NCI-H128 (cell line): ENCODE results near the gene TRIP12.
"Not testable (repeated sequence)": the region's sequence is repeated elsewhere in the genome, so short reads cannot be mapped to it uniquely, and the experiment has no call there.

Experiments
- DNase-seq: peaks from one replicate; lab custom pipeline; 2025; ENCODE audit not compliant: unreplicated experiment; lab: John Stamatoyannopoulos, UW

The TRIP12 gene

DNA sequence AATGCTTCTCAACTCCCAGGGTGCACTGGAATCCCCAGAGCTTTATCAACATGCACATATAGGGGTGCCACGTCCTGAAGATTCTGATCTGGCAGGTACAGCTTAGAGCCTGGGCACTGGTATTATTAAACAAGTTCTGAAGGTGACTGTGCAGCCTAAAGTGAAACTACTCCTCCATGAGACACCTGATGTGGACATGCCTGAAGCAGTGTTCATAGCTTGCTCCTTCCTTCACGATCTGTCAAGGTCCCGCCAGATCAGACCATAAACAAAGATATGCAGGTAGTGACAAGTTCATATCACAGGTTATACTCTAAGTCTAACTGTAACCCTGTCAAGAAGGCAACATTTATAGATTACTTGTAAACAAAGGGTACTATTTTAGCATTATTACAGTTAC, 142.2 kb downstream of the TRIP12 start:
- DNase-seq, result no peak

DNA sequence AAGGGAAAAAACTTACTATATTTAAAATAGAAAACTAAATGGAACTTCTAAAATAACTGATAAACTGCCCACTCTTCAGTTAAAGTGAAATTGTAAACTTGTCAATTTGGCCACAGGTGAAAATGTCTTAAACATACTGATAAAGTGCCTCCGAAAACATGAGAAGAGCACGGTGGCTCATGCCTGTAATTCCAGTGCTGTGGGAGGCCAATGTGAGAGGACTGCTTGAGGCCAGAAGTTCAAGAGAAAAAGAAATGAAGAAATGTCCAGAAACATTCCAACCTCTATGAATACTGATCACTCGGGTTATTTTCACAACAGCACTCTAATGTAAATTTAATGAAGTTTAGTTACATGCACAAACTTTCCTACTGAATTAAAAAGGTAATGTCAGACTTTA, 144.1 kb downstream of the TRIP12 start:
- no peak for DNase-seq

DNA sequence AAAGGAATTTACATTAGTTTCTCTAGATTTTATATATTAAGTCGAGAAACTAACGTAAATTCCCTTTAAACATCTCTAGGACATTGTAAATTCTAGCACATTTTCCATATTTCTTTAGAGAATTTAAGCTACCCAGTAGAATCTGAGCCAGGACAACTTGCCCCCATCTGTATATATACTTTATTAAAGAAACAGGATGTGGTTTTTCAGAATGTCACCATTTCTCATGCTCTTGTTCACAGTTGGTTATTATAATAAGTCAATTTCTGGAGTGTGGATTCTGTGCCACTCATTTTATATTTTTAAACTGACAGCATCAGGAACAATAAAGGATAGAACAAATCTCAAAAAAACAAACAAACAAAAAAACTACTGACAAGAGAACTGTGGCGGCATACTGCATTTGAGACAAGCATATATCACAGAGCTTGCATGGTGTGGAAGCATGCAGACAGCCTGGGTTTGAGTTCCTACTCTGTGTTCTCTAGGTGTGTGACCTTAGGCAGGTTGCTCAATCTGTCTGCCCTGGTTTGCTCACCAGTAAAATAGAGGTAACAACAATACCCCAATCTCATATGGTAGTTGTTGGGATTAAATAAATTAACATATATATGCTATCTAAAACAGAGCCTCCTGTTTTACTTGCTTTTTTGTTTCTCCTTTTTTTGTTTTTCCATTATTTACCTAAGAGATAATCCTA, 146.0 kb downstream of the TRIP12 start:
- DNase-seq, result no peak

DNA sequence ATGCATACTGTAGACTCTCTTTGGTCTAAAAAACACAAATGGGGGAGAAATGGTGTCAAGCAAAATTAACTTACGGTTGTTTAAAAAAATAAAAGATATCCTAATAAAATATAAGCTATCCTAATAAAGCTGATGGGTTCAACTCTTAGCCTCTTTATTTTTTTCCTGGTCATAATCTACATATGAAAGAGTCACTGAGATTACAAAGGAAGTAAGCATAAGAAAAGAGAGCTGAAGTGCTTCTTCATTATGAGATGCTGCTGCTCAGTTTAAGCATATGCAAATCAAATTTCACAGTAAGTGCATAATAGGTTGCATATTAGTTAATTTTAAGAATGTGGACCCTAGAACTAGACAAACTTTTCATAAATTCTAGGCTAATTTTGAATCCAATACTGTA, 147.6 kb downstream of the TRIP12 start:
- no peak for DNase-seq

DNA sequence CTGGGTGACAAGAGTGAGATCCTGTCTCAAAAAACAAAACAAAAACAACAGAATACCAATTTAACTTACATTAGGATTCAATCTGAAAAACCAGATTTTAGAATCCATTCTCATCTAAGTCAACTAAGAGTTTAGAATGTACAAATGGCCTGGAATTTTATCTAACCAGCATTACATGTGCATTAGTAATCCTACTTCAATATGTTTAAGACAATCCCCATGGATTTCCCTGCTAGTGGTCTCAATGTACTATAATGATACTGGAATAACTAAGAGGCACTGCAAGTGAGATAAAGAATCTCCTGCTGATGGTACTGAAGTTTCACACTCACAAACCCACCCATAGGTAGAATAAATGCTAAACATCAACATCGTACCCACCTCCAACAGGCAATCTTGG, 153.6 kb downstream of the TRIP12 start:
- no peak for DNase-seq

DNA sequence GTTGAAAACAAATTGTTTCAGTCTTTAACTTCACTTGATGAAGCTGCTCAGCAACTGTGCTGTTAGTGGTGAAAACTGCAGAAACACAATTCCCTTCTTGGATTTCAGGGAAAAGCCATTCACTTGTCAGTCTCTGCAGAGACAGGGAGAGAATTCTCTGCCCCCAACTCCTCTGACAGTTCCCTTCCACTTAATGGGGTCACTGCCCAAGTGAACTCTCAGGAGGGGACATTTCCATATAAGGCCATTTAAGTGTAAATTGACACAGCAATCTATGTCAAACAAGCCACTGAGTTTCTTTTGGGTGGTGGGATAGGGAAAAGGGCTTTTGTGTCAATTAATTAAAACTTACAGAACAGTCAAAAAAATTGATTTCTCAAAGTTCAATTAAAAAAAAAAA, 156.1 kb downstream of the TRIP12 start:
- DNase-seq, result no peak

DNA sequence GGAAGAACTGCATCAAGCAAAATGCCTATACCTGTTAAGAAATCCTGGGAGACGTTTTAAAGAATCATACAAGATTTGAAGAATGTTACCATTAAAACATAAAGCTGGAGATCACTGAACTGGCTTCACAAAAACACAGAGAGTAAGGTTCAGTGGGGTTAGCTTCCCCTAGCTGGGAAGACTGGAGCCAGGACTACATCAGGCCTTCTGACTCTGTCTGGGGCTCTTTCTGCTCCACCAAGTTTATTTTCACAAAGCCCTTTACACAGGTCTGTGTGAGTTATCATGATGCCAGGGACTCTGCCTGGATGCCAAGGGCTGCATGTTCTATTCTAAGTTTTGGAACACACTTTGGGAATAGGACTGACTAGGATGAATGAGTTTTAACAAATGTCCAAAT, 160.1 kb downstream of the TRIP12 start:
- DNase-seq, result no peak

DNA sequence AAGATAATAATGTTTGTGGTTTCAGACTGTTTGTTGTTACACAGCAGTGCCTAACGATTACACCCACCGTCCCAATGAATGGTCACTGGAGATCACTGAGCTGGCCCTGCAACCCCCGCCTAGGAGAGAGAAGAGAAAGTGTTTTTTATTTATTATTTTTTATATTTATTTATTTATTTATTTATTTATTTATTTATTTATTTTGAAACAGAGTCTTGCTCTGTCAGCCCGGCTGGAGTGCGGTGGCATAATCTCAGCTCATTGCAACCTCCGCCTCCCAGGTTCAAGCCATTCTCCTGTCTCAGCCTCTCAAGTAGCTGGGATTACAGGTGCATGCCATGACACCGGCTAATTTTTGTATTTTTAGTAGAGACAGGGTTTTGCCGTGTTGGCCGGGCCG, 164.3 kb downstream of the TRIP12 start:
- not testable (repeated sequence) for DNase-seq

DNA sequence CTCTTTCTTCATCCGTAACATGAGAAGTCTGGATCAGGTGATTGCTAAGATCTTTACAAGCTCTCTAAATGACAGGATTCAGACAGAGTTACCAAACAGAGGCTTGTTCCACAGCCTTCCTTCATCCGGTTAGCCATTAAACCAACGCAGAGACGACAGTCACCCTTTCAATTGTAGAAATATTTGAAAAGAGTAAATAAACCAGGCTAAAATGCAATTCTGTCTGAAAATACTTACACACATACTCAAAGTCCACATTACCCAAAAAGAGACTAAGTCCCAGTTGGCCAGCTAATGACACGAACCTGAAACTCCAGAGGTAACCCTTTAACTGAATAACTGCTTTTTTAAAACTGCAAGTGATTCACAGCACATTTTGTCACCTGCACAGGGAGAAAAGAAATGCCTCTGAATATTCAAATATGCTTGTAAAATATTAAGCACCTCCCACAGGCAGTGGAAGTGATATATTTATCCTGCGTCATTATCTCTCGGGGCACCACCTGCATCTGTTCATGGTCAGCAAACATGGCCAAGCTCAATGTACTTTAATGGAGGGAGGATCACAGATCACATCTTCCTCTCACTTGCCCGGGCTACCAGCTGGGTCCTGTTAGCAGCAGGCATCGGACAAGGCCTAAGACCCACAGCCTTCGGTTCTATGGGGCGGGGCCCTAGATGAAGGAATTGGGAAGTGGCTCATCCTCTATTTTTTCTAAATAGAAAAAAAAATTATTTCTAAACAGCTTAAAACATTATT, 168.7 kb downstream of the TRIP12 start:
- no peak for DNase-seq

DNA sequence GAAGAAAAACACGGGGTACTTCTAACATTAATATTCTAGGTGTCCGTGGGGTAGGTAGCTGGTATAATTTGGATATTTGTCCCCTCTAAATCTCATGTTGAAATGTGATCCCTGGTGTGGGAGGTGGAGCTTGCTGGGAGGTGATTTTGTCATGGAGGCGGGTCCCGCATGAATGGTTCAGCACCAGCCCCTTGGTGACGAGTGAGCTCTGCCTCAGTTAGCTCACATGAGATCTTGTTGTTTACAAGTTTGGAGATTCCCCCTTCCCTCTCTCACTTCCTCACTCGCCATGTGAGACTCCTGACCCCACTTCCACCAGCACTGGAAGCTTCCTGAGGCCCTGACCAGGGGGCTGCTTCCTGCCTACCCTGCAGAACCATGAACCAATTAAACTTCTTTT, 172.0 kb downstream of the TRIP12 start:
- DNase-seq, result no peak

DNA sequence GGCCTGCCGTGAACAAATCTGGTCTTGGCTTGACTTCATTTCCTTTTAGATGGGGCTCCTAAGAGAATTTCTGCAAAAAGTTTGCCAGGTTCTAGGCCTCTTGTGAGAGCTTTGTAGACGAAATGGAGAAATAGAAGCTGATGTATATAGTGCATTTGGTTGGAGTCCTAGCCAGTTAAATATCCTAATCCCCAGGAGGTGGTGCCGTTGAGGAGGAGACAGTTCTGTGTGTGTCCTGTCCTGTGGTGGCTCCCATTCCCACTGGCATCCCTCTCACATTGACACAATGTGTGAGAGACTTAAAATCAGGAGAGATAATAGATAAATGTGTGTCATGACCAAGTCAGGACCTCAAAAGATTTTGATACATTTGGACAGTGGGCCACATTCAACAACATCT, 172.9 kb downstream of the TRIP12 start:
- DNase-seq, result no peak

DNA sequence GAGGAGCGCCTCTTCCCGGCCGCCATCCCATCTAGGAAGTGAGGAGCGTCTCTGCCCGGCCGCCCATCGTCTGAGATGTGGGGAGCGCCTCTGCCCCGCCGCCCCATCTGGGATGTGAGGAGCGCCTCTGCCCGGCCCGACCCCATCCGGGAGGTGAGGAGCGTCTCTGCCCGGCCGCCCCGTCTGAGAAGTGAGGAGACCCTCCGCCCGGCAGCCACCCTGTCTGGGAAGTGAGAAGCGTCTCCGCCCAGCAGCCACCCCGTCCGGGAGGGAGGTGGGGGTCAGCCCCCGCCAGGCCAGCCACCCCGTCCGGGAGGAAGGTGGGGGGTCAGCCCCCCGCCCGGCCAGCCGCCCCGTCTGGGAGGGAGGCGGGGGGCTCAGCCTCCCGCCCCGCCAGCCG, 179.1 kb downstream of the TRIP12 start:
- DNase-seq, result not testable (repeated sequence)

DNA sequence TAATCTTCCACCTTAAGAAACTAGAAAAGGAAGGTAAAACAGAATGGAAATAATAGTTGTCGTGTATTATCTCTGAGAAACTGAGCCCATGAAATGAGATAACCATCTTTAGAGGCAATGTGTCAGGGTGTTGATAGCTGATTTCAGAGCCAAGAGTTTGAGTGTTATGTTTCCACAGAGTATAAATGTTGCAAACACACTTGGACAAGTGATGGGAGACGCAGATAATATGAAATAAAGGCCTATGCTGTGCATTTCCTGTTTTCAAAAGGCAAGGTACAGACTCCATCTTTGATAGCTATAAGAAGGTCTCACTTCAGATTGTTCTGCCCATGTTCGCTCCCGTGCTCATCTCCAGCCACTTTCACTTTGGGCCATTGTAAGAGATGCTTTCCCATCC, 181.5 kb downstream of the TRIP12 start:
- DNase-seq, result no peak

DNA sequence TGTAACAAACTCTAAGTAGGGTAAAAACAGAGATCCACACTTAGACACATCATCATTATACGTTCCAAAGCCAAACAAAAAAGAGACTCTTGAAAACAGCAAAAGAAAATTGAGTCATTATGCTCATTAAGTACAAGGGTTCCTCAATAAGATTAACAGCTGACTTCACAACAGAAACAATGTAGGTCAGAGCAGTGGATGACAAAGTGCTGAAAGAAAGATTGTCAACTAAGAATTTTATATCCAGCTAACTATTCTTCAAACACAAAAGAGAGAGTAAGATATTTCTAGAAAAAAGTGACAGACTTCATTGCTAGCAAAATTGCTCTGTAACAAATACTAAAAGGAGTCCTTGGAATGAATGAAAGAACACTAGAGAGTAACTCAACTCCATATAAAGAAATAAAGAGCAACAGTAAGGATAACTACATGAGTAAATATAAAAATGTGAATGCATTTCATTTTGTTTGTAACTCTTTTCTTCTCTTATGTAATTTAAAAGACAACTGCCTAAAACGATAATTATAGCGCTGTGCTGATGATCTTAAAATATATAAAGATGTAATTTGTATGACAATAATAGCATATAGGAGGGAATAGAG, 183.7 kb downstream of the TRIP12 start:
- no peak for DNase-seq

DNA sequence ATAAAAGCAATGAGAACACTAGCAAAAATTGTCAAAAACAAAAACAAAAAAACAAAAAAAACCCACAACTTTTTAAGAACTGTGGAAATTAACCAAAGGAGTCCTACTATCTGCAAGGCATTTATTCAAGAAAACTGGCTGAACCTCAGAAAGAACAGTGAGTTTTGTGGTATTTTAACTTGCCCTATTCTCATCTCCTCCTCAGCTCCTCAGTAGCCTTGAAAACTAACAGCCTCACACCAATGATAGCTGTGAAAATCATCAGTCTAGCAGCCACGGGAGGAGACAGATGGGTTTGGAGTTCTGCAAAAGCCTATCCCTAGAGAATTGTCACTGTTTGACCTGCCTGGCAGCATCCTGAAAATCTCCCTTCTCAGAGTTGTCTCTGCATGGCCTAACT, 187.4 kb downstream of the TRIP12 start:
- DNase-seq, result no peak

DNA sequence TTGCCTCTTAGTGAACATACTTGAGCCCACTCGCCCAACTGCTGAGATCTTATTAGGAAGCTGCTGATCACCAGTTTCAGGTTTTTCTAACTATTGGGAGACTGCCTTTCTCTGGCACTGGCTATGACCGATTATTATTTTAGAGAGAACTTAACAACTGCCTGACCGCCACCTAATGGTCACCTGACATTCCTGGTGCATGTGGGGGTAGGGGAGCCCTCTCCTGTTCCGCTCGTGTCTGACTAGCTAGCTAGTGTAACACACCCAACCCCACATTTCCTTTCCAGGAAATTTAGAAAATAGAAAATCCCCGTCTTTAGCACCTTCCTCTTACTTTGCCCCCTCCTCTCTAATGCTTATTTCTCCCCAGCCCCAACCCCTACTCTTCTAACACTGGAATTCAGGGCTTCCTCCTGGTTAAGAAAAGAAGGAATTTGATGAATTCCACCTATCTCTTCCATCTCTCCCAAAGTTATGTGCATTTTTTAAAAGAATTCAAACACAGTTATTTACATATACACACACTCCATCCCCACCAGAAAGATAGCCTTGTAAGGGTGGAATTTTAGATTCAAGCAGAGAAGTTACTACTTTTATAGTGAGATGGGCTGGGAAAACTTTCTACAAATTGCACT, 188.1 kb downstream of the TRIP12 start:
- DNase-seq, result no peak

DNA sequence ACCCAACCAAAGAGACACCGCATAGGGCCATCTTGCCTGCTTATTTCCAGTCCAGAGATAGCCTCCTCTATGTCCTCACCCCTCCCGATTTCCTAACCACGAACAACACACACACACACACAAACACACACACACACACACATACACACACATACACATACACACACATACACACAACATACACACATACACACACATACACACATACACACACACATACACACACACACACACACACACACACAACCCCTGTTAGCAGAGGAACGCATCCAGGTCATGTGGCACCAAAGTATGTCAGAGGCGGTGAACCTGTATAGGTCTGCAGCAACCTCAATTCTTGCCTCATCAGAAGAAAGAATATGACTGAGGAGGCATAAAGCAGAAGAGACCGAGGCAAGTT, 188.9 kb downstream of the TRIP12 start:
- no peak for DNase-seq

DNA sequence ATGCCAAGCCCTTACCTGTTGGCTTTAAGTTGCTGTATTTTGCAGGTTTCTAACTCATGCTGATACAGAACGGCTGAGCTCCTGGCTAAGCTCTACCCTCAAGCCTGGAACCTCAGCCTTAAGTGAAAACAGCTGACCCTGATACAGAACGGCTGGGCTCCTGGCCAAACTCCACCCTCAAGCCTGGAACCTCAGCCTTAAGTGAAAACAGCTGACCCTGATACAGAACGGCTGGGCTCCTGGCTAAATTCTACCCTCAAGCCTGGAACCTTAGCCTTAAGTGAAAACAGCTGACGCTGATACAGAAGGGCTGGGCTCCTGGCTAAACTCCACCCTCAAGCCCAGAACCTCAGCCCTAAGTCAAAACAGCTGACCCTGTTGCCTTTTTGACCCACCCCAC, 189.9 kb downstream of the TRIP12 start:
- no peak for DNase-seq

DNA sequence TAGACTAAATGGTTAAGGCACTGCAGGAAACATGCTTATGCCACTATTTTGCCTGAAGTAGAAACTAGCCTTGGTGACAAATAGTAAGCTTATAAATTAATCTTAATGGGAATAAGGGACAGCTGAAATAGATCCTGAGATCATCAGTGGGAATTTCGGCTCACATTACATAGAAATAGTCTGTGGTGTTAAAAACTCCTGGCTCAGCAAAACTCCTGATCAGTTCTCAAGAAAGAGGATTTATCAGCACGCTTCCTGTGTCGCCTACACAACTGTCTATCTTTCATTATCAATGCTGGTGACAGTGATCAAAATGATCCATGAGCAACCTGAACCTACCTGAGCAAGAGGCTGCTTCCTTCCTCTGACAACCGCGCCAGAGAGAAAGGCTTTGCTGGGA, 190.4 kb downstream of the TRIP12 start:
- no peak for DNase-seq

DNA sequence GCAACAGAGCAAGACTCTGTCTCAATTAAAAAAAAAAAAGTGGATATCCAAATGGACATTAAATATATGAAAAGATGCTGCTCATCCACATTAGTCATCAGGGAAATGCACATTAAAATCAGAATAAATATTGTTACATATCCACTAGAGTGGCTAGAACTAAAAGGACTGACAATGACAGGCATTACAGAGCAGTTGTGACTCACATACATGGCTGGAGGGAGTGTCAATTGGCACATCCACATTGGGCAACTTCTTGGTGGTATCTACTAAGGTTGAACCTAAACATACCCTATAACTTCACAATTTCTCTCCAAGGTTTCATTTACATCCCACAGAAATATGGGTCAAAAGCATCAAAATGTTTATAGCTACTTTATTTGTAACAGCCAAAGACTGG, 193.4 kb downstream of the TRIP12 start:
- DNase-seq, result no peak

DNA sequence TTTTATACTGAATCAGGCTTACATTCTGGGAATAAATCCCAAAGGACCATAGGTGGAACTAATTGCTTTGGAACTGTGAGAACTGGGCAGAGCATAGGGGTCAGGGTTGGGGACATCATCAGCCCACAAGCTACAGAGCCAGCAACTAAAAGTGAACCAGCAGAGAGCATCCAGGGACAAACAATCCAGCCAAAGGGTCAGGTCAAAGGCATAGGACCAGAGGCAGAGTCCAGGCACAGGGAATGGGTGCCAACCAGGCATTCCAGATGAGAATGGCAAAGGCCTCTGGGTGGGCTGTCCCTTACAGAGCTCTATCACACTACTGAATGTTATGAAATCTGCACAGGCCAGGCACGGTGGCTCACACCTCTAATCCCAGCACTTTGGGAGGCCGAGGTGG, 195.2 kb downstream of the TRIP12 start:
- DNase-seq, result no peak
